WTC11 (cell line): ENCODE data around the gene MZF1. TPM values are rescaled to one million over a fixed set of nuclear protein-coding genes. Genes with fewer than 3 reads are reported as not detected.

Experiments used
- ATF1 ChIP-seq: sonication (generic); formaldehyde crosslinking; IDR thresholded peaks from 2 replicates; pipeline ENCODE4 v1.8.1; 2023; ENCODE audit warnings: mild to moderate bottlenecking, moderate library complexity, missing genetic modification reagents
- ELF4 ChIP-seq: sonication (generic); formaldehyde crosslinking; IDR thresholded peaks from 2 replicates; pipeline ENCODE4 v1.8.1; 2022; ENCODE audit warnings: low read depth, mild to moderate bottlenecking, moderate library complexity, missing genetic modification reagents
- GABPB1 ChIP-seq: sonication (generic); formaldehyde crosslinking; IDR thresholded peaks from 2 replicates; pipeline ENCODE4 v1.8.1; 2023; ENCODE audit warnings: mild to moderate bottlenecking, missing genetic modification reagents
- GTF2I ChIP-seq: fragments of 250-450 bp; sonication (Bioruptor Pico); conservative IDR thresholded peaks from 2 replicates; pipeline ENCODE4 v1.4.0; 2021; ENCODE audit warnings: mild to moderate bottlenecking
- MXD4 ChIP-seq: fragments of 250-450 bp; sonication (Bioruptor Pico); IDR thresholded peaks from 2 replicates; pipeline ENCODE4 v1.8.0; 2021; ENCODE audit warnings: mild to moderate bottlenecking, moderate library complexity, borderline replicate concordance
- NFATC4 ChIP-seq: fragments of 250-450 bp; sonication (Bioruptor Pico); IDR thresholded peaks from 2 replicates; pipeline ENCODE4 v1.9.0; 2021; ENCODE audit warnings: mild to moderate bottlenecking
- PRRX2 ChIP-seq: fragments of 250-450 bp; sonication (Bioruptor Pico); IDR thresholded peaks from 2 replicates; pipeline ENCODE4 v1.8.0; 2021; ENCODE audit warnings: mild to moderate bottlenecking
- SP1 ChIP-seq: sonication (generic); formaldehyde crosslinking; conservative IDR thresholded peaks from 2 replicates; pipeline ENCODE4 v1.8.1; 2022; ENCODE audit warnings: missing genetic modification reagents
- TEAD4 ChIP-seq: sonication (generic); formaldehyde crosslinking; IDR thresholded peaks from 2 replicates; pipeline ENCODE4 v1.8.0; 2022; ENCODE audit warnings: mild to moderate bottlenecking, missing genetic modification reagents
- TP53 ChIP-seq: sonication (generic); formaldehyde crosslinking; IDR thresholded peaks from 2 replicates; pipeline ENCODE4 v1.8.1; 2023; ENCODE audit warnings: mild to moderate bottlenecking, missing genetic modification reagents
- ZNF121 ChIP-seq: sonication (generic); formaldehyde crosslinking; IDR thresholded peaks from 2 replicates; pipeline ENCODE4 v1.8.0; 2023; ENCODE audit warnings: missing genetic modification reagents
- total RNA-seq: library from RNA; stranded (reverse); gene quantifications from 3 replicates; pipeline ENCODE4 v1.2.3, GENCODE V29; 2021
- TF ChIP-seq, protein P1 (sequence below): sonication (generic); formaldehyde crosslinking; IDR thresholded peaks from 2 replicates; pipeline ENCODE4 v1.8.1; 2023; ENCODE audit warnings: mild to moderate bottlenecking, missing genetic modification reagents, borderline replicate concordance
- TF ChIP-seq, protein P2 (sequence below): sonication (generic); formaldehyde crosslinking; IDR thresholded peaks from 2 replicates; pipeline ENCODE4 v1.8.0; 2023; ENCODE audit warnings: mild to moderate bottlenecking, missing genetic modification reagents
- TF ChIP-seq, protein P3 (sequence below): fragments of 250-450 bp; sonication (Bioruptor Pico); IDR thresholded peaks from 2 replicates; pipeline ENCODE4 v1.8.0; 2021; ENCODE audit warnings: mild to moderate bottlenecking
- TF ChIP-seq, protein P4 (sequence below): sonication (generic); formaldehyde crosslinking; IDR thresholded peaks from 2 replicates; pipeline ENCODE4 v1.8.0; 2022; ENCODE audit warnings: mild to moderate bottlenecking, missing genetic modification reagents
- TF ChIP-seq, protein P5 (sequence below): sonication (generic); formaldehyde crosslinking; IDR thresholded peaks from 2 replicates; pipeline ENCODE4 v1.8.0; 2022; ENCODE audit warnings: mild to moderate bottlenecking, missing genetic modification reagents
- TF ChIP-seq, protein P6 (sequence below): sonication (generic); formaldehyde crosslinking; IDR thresholded peaks from 2 replicates; pipeline ENCODE4 v1.8.1; 2023; ENCODE audit warnings: mild to moderate bottlenecking, missing genetic modification reagents
- TF ChIP-seq, protein P7 (sequence below): sonication (generic); formaldehyde crosslinking; IDR thresholded peaks from 2 replicates; pipeline ENCODE4 v1.8.1; 2022; ENCODE audit warnings: low read depth, mild to moderate bottlenecking, moderate library complexity, missing genetic modification reagents, borderline replicate concordance
- TF ChIP-seq, protein P8 (sequence below): sonication (generic); formaldehyde crosslinking; IDR thresholded peaks from 2 replicates; pipeline ENCODE4 v1.8.0; 2022; ENCODE audit warnings: missing genetic modification reagents
- TF ChIP-seq, protein P9 (sequence below): fragments of 200-600 bp; IDR thresholded peaks from 2 replicates; pipeline ENCODE4 v1.8.0; 2022; ENCODE audit warnings: antibody characterized with exemption

Gene MZF1
- total RNA-seq, 1 experiment from 2014 or later, result 22.2 TPM

DNA sequence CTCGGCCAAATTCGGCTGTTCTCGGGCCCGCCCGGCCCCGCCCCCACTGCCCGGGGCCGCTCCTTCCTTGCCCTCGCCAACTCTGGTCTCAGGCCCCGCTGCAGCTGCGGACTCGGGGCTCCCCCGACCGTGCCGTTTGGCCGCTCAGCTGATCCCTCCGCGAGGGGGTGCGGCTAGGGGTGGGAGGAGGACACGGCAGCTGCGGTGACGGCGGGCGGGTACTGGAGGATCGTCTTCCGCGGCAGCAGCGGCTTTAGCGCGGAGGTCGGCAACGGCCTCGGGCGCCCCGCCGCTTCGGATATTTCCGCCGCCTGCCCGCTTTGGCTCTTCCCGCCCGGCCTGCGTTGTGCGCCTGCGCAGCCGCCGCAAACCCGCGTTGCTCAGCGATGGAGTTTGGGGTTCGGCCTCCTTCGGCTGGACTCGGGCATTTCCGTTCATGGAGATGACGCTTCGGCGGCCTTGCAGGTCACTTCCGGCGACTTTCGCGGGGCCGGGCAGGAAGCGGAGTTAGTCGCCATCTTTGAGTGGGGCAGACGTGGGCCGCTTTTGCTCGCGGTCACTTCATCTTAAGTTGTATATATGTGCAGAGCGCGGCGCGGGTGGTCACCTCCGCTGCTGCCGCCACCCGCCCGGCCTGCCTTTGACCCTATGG, 14.4 kb downstream of the MZF1 start (continued):
- TF ChIP-seq, protein P1, sequence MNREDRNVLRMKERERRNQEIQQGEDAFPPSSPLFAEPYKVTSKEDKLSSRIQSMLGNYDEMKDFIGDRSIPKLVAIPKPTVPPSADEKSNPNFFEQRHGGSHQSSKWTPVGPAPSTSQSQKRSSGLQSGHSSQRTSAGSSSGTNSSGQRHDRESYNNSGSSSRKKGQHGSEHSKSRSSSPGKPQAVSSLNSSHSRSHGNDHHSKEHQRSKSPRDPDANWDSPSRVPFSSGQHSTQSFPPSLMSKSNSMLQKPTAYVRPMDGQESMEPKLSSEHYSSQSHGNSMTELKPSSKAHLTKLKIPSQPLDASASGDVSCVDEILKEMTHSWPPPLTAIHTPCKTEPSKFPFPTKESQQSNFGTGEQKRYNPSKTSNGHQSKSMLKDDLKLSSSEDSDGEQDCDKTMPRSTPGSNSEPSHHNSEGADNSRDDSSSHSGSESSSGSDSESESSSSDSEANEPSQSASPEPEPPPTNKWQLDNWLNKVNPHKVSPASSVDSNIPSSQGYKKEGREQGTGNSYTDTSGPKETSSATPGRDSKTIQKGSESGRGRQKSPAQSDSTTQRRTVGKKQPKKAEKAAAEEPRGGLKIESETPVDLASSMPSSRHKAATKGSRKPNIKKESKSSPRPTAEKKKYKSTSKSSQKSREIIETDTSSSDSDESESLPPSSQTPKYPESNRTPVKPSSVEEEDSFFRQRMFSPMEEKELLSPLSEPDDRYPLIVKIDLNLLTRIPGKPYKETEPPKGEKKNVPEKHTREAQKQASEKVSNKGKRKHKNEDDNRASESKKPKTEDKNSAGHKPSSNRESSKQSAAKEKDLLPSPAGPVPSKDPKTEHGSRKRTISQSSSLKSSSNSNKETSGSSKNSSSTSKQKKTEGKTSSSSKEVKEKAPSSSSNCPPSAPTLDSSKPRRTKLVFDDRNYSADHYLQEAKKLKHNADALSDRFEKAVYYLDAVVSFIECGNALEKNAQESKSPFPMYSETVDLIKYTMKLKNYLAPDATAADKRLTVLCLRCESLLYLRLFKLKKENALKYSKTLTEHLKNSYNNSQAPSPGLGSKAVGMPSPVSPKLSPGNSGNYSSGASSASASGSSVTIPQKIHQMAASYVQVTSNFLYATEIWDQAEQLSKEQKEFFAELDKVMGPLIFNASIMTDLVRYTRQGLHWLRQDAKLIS (CRISPR knock-in tag), result no peak
- TF ChIP-seq, protein P2, sequence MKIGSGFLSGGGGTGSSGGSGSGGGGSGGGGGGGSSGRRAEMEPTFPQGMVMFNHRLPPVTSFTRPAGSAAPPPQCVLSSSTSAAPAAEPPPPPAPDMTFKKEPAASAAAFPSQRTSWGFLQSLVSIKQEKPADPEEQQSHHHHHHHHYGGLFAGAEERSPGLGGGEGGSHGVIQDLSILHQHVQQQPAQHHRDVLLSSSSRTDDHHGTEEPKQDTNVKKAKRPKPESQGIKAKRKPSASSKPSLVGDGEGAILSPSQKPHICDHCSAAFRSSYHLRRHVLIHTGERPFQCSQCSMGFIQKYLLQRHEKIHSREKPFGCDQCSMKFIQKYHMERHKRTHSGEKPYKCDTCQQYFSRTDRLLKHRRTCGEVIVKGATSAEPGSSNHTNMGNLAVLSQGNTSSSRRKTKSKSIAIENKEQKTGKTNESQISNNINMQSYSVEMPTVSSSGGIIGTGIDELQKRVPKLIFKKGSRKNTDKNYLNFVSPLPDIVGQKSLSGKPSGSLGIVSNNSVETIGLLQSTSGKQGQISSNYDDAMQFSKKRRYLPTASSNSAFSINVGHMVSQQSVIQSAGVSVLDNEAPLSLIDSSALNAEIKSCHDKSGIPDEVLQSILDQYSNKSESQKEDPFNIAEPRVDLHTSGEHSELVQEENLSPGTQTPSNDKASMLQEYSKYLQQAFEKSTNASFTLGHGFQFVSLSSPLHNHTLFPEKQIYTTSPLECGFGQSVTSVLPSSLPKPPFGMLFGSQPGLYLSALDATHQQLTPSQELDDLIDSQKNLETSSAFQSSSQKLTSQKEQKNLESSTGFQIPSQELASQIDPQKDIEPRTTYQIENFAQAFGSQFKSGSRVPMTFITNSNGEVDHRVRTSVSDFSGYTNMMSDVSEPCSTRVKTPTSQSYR, result no peak
- TF ChIP-seq ATF1 (CRISPR knock-in tag) (no peak), TEAD4 (CRISPR knock-in tag) (no peak), ZNF121 (CRISPR knock-in tag) (no peak), ELF4 (CRISPR knock-in tag) (0 out of 2 replicates have a peak, but pooled peaks have one; percentile 54), MXD4 (CRISPR knock-in tag) (no peak), GTF2I (CRISPR knock-in tag) (no peak), GABPB1 (CRISPR knock-in tag) (peak; percentile 38; the same call in 1 of the 2 replicates), TP53 (CRISPR knock-in tag) (no peak), NFATC4 (CRISPR knock-in tag) (no peak), SP1 (CRISPR knock-in tag) (peak; percentile 84), PRRX2 (CRISPR knock-in tag) (no peak)
- TF ChIP-seq, protein P3, sequence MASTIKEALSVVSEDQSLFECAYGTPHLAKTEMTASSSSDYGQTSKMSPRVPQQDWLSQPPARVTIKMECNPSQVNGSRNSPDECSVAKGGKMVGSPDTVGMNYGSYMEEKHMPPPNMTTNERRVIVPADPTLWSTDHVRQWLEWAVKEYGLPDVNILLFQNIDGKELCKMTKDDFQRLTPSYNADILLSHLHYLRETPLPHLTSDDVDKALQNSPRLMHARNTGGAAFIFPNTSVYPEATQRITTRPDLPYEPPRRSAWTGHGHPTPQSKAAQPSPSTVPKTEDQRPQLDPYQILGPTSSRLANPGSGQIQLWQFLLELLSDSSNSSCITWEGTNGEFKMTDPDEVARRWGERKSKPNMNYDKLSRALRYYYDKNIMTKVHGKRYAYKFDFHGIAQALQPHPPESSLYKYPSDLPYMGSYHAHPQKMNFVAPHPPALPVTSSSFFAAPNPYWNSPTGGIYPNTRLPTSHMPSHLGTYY, result no peak
- TF ChIP-seq, protein P4, sequence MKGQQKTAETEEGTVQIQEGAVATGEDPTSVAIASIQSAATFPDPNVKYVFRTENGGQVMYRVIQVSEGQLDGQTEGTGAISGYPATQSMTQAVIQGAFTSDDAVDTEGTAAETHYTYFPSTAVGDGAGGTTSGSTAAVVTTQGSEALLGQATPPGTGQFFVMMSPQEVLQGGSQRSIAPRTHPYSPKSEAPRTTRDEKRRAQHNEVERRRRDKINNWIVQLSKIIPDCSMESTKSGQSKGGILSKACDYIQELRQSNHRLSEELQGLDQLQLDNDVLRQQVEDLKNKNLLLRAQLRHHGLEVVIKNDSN (CRISPR knock-in tag), result peak; percentile 44; the same call in 1 of the 2 replicates
- TF ChIP-seq, protein P5, sequence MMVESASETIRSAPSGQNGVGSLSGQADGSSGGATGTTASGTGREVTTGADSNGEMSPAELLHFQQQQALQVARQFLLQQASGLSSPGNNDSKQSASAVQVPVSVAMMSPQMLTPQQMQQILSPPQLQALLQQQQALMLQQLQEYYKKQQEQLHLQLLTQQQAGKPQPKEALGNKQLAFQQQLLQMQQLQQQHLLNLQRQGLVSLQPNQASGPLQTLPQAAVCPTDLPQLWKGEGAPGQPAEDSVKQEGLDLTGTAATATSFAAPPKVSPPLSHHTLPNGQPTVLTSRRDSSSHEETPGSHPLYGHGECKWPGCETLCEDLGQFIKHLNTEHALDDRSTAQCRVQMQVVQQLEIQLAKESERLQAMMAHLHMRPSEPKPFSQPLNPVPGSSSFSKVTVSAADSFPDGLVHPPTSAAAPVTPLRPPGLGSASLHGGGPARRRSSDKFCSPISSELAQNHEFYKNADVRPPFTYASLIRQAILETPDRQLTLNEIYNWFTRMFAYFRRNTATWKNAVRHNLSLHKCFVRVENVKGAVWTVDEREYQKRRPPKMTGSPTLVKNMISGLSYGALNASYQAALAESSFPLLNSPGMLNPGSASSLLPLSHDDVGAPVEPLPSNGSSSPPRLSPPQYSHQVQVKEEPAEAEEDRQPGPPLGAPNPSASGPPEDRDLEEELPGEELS (CRISPR knock-in tag), result no peak
- TF ChIP-seq, protein P6, sequence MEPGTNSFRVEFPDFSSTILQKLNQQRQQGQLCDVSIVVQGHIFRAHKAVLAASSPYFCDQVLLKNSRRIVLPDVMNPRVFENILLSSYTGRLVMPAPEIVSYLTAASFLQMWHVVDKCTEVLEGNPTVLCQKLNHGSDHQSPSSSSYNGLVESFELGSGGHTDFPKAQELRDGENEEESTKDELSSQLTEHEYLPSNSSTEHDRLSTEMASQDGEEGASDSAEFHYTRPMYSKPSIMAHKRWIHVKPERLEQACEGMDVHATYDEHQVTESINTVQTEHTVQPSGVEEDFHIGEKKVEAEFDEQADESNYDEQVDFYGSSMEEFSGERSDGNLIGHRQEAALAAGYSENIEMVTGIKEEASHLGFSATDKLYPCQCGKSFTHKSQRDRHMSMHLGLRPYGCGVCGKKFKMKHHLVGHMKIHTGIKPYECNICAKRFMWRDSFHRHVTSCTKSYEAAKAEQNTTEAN (CRISPR knock-in tag), result no peak
- TF ChIP-seq, protein P7, sequence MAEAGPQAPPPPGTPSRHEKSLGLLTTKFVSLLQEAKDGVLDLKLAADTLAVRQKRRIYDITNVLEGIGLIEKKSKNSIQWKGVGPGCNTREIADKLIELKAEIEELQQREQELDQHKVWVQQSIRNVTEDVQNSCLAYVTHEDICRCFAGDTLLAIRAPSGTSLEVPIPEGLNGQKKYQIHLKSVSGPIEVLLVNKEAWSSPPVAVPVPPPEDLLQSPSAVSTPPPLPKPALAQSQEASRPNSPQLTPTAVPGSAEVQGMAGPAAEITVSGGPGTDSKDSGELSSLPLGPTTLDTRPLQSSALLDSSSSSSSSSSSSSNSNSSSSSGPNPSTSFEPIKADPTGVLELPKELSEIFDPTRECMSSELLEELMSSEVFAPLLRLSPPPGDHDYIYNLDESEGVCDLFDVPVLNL (CRISPR knock-in tag), result no peak; the same call in 1 of the 2 replicates
- TF ChIP-seq, protein P8, sequence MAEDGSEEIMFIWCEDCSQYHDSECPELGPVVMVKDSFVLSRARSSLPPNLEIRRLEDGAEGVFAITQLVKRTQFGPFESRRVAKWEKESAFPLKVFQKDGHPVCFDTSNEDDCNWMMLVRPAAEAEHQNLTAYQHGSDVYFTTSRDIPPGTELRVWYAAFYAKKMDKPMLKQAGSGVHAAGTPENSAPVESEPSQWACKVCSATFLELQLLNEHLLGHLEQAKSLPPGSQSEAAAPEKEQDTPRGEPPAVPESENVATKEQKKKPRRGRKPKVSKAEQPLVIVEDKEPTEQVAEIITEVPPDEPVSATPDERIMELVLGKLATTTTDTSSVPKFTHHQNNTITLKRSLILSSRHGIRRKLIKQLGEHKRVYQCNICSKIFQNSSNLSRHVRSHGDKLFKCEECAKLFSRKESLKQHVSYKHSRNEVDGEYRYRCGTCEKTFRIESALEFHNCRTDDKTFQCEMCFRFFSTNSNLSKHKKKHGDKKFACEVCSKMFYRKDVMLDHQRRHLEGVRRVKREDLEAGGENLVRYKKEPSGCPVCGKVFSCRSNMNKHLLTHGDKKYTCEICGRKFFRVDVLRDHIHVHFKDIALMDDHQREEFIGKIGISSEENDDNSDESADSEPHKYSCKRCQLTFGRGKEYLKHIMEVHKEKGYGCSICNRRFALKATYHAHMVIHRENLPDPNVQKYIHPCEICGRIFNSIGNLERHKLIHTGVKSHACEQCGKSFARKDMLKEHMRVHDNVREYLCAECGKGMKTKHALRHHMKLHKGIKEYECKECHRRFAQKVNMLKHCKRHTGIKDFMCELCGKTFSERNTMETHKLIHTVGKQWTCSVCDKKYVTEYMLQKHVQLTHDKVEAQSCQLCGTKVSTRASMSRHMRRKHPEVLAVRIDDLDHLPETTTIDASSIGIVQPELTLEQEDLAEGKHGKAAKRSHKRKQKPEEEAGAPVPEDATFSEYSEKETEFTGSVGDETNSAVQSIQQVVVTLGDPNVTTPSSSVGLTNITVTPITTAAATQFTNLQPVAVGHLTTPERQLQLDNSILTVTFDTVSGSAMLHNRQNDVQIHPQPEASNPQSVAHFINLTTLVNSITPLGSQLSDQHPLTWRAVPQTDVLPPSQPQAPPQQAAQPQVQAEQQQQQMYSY (CRISPR knock-in tag), result no peak
- TF ChIP-seq, protein P9, sequence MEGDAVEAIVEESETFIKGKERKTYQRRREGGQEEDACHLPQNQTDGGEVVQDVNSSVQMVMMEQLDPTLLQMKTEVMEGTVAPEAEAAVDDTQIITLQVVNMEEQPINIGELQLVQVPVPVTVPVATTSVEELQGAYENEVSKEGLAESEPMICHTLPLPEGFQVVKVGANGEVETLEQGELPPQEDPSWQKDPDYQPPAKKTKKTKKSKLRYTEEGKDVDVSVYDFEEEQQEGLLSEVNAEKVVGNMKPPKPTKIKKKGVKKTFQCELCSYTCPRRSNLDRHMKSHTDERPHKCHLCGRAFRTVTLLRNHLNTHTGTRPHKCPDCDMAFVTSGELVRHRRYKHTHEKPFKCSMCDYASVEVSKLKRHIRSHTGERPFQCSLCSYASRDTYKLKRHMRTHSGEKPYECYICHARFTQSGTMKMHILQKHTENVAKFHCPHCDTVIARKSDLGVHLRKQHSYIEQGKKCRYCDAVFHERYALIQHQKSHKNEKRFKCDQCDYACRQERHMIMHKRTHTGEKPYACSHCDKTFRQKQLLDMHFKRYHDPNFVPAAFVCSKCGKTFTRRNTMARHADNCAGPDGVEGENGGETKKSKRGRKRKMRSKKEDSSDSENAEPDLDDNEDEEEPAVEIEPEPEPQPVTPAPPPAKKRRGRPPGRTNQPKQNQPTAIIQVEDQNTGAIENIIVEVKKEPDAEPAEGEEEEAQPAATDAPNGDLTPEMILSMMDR, result no peak
